ENCODE data around the gene AFF2.

AFF2 gene

GRCh38 chrX:148723551-148723950, 223.1 kb downstream of the AFF2 start:
- POLR2A ChIA-PET, result no interaction called here
- TF ChIP-seq CTCF (IDR thresholded peaks at IDR 0.05; ENCODE audit: control extremely low read depth, extremely low read depth, low read depth, missing control alignments), result no peak
- CTCF ChIA-PET, result no interaction called here
- no peak for DNase-seq (ENCODE audit: extremely low spot score)

- CTCF ChIA-PET, result no interaction called here
- POLR2A ChIA-PET, result no interaction called here
- TF ChIP-seq CTCF (IDR thresholded peaks at IDR 0.05; ENCODE audit: control extremely low read depth, extremely low read depth, low read depth, missing control alignments), result no peak
- no peak for DNase-seq (ENCODE audit: extremely low spot score)
Observed at GRCh38 chrX:148728901-148729300, 228.5 kb downstream of the AFF2 start.

GRCh38 chrX:148732743-148733142, 232.3 kb downstream of the AFF2 start:
- CTCF ChIA-PET, result no interaction called here
- POLR2A ChIA-PET, result no interaction called here
- no peak for TF ChIP-seq CTCF (IDR thresholded peaks at IDR 0.05; ENCODE audit: control extremely low read depth, extremely low read depth, low read depth, missing control alignments)
- DNase-seq (ENCODE audit: extremely low spot score), result no peak

- DNase-seq (ENCODE audit: extremely low spot score), result no peak
- no peak for TF ChIP-seq CTCF (IDR thresholded peaks at IDR 0.05; ENCODE audit: control extremely low read depth, extremely low read depth, low read depth, missing control alignments)
- POLR2A ChIA-PET, result no interaction called here
- CTCF ChIA-PET, result no interaction called here
Observed at GRCh38 chrX:148741441-148741840, 241.0 kb downstream of the AFF2 start.

GRCh38 chrX:148755111-148755510, 254.7 kb downstream of the AFF2 start:
- ChIA-PET CTCF (no interaction called here), POLR2A (no interaction called here)
- TF ChIP-seq CTCF (IDR thresholded peaks at IDR 0.05; ENCODE audit: control extremely low read depth, extremely low read depth, low read depth, missing control alignments), result no peak
- no peak for DNase-seq (ENCODE audit: extremely low spot score)

- TF ChIP-seq CTCF (IDR thresholded peaks at IDR 0.05; ENCODE audit: control extremely low read depth, extremely low read depth, low read depth, missing control alignments), result no peak
- ChIA-PET POLR2A (no interaction called here), CTCF (no interaction called here)
- DNase-seq (ENCODE audit: extremely low spot score), result no peak
Observed at GRCh38 chrX:148763896-148764295, 263.5 kb downstream of the AFF2 start.

- CTCF ChIA-PET, result no interaction called here
- TF ChIP-seq CTCF (IDR thresholded peaks at IDR 0.05; ENCODE audit: control extremely low read depth, extremely low read depth, low read depth, missing control alignments), result no peak
- POLR2A ChIA-PET, result no interaction called here
- DNase-seq (ENCODE audit: extremely low spot score), result no peak
Observed at GRCh38 chrX:148768296-148768695, 267.9 kb downstream of the AFF2 start.

Measured in GM10248 (cell line).